Vagina (tissue), 2 donors: ENCODE measurements around the gene DES. TPM values are rescaled to one million over a fixed set of nuclear protein-coding genes. Genes with fewer than 3 reads are reported as not detected.

ENCODE experiments used
- DNase-seq, 2 donors: peaks; one replicate each; pipeline ENCODE4 v3.0.0-alpha.2; 2017; ENCODE audit errors: extremely low spot score in 2 of 2
- H3K27ac ChIP-seq: fragments of 200-600 bp; sonication (generic); one replicate; pipeline ENCODE4 v1.5.1; 2019
- H3K27me3 ChIP-seq: fragments of 200-600 bp; sonication (generic); one replicate; pipeline ENCODE4 v1.5.1; 2019
- H3K36me3 ChIP-seq, 2 donors: fragments of 200-600 bp; sonication (generic); one replicate each; pipeline ENCODE4 v1.5.1; 2017 to 2019
- H3K4me1 ChIP-seq: fragments of 200-600 bp; sonication (generic); one replicate; pipeline ENCODE4 v1.5.1; 2019
- H3K4me3 ChIP-seq, 2 donors: fragments of 200-600 bp; sonication (generic); 1 replicate in 1 of 2; 2 replicates in 1 of 2; pipeline ENCODE4 v1.5.1; 2016 to 2019
- H3K9me3 ChIP-seq: fragments of 200-600 bp; sonication (generic); one replicate; pipeline ENCODE4 v1.5.1; 2019
- CTCF ChIP-seq, 3 experiments: fragments of 450-650 bp in 2 of 3; fragments of 200-600 bp in 1 of 3; sonication (generic) in 1 of 3; IDR thresholded peaks; one replicate each; pipeline ENCODE4 v1.5.1; 2017 to 2019; ENCODE audit warnings: antibody characterized with exemption in 3 of 3, mild to moderate bottlenecking in 2 of 3, moderate library complexity in 2 of 3
- POLR2A ChIP-seq, 2 donors: fragments of 450-650 bp; IDR thresholded peaks; one replicate each; pipeline ENCODE4 v1.6.1; 2017; ENCODE audit warnings: antibody characterized with exemption in 2 of 2, mild to moderate bottlenecking in 2 of 2, moderate library complexity in 2 of 2
- POLR2AphosphoS5 ChIP-seq, 2 donors: sonication (generic); formaldehyde crosslinking; IDR thresholded peaks; one replicate each; pipeline ENCODE4 v1.9.0; 2017; ENCODE audit warnings: antibody characterized with exemption in 2 of 2, mild to moderate bottlenecking in 2 of 2, low read depth in 1 of 2; ENCODE audit not compliant: insufficient read depth in 1 of 2
- intact Hi-C: fragments of 100-400 bp; cut with DNase I; formaldehyde crosslinking; loops from one replicate; pipeline ENCODE4 v1.15.1; 2023
- total RNA-seq: library from RNA; depleted of rRNA; stranded (reverse); fragments of >200 nt; gene quantifications from one replicate; pipeline ENCODE4 v1.2.3, GENCODE V29; 2016

DES gene
- total RNA-seq, 1 donor from 2014 or later, result 883 TPM

GRCh38 chr2:219386532-219387280 is 31.5 kb upstream of the DES start:
- Histone ChIP-seq H3K27ac (peak overlapping the region; percentile 94), H3K4me3 (peak overlapping the region; percentile 58 to 94), H3K9me3 (no peaks in the 10 kb centered on the region), H3K27me3 (no peaks in the 10 kb centered on the region), H3K4me1 (peaks cover 33% of the 10 kb centered on the region), H3K36me3 (peaks cover 0 to 46% of the 10 kb centered on the region in 2 donors)
- no peak for TF ChIP-seq POLR2A (IDR thresholded peaks at IDR 0.05)
- no peak for TF ChIP-seq CTCF (IDR thresholded peaks at IDR 0.05)
- TF ChIP-seq POLR2AphosphoS5 (IDR thresholded peaks at IDR 0.05; ENCODE audit: insufficient read depth in 1 of 2, low read depth in 1 of 2), result no peak
- no peak for DNase-seq
- intact Hi-C loops, result loop anchor here (10.0 kb wide), 1 partner anchor 222 kb away; the partner anchor contains the start of gene NHEJ1

- Histone ChIP-seq H3K9me3 (no peaks in the 10 kb centered on the region), H3K27me3 (no peaks in the 10 kb centered on the region), H3K4me3 (peak within 1 kb of the TSS; percentile 58 to 94), H3K4me1 (peaks cover 33% of the 10 kb centered on the region), H3K36me3 (peaks cover 0 to 39% of the 10 kb centered on the region in 2 donors), H3K27ac (peak within 1 kb of the TSS; percentile 94)
- TF ChIP-seq CTCF (IDR thresholded peaks at IDR 0.05), result peak in 1 of 3 experiments; percentile 10
- TF ChIP-seq POLR2A (IDR thresholded peaks at IDR 0.05), result no peak
- TF ChIP-seq POLR2AphosphoS5 (IDR thresholded peaks at IDR 0.05; ENCODE audit: insufficient read depth in 1 of 2, low read depth in 1 of 2), result peak; percentile 52 to 88
- intact Hi-C loops, result loop anchor here (10.0 kb wide), 1 partner anchor 223 kb away; the partner anchor contains the start of gene NHEJ1
- DNase-seq, result peak in 1 of 2 donors; percentile 96
Observed at GRCh38 chr2:219387306-219388120, 30.7 kb upstream of the DES start, which contains the start of gene DNPEP. Gene DNPEP, minus strand, starts transcription at chr2:219387912. Its CDS starts 118 bp downstream, at chr2:219387794.

DNA sequence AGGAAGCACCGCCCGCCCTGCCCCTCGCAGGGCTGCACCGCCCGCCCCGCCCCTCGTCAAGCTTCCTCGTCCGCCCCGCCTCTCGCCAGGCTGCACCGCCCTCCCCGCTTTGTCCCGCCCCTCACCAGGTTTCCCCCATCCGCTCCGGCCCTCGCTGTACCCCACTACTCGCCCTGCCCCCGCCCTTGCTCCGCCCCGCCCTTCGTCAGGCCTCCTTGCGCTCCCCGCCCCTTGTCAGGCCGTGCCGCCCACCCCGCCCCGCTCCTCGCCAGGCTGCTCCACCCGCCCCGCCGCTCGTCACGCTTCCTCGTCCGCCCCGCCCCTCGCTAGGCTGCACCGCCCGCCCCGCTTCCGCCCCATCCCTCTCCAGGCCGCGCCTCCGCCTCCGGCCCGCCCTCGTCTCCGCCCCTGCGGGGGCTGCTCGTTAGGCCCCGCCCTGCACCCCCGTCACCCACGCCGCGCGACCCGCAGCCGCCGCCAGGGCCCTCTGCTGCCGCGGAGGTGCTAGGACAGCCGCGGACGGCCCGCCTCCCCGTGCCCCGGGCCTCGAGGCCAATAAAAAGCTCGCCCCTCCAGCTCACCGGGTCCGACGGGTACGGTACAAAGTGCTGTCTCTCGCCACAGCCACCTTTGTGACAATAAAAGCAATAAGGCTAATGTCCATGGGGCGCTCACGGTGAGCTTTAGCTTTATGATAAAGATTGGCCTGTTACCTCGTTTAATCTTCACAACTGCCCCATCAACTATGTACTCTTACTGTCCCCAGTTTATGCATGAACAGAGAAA is 29.9 kb upstream of the DES start:
- H3K9me3 ChIP-seq, result no peaks in the 10 kb centered on the region
- DNase-seq, result peak in 1 of 2 donors; percentile 97
- H3K4me3 ChIP-seq, result peak overlapping the region; percentile 43 to 94
- TF ChIP-seq CTCF (IDR thresholded peaks at IDR 0.05) (peak; percentile 56 to 74 (median 68)), POLR2A (IDR thresholded peaks at IDR 0.05) (no peak)
- peak overlapping the region; percentile 94 for H3K27ac ChIP-seq
- H3K4me1 ChIP-seq, result peaks cover 33% of the 10 kb centered on the region
- peaks cover 0 to 31% of the 10 kb centered on the region in 2 donors for H3K36me3 ChIP-seq
- intact Hi-C loops, result loop anchor here (10.0 kb wide), 1 partner anchor 224 kb away; the partner anchor contains the start of gene NHEJ1
- H3K27me3 ChIP-seq, result no peaks in the 10 kb centered on the region

- DNase-seq, result no peak
- intact Hi-C loops, result loop anchor here (10.0 kb wide), 1 partner anchor 224 kb away; the partner anchor contains the start of gene NHEJ1
- Histone ChIP-seq H3K9me3 (no peaks in the 10 kb centered on the region), H3K27ac (peak overlapping the region; percentile 94), H3K4me3 (peak overlapping the region; percentile 43 to 94), H3K36me3 (peaks cover 0 to 27% of the 10 kb centered on the region in 2 donors), H3K27me3 (no peaks in the 10 kb centered on the region), H3K4me1 (peaks cover 33% of the 10 kb centered on the region)
- TF ChIP-seq POLR2AphosphoS5 (IDR thresholded peaks at IDR 0.05; ENCODE audit: insufficient read depth in 1 of 2, low read depth in 1 of 2), result no peak
- TF ChIP-seq POLR2A (IDR thresholded peaks at IDR 0.05), result no peak
- TF ChIP-seq CTCF (IDR thresholded peaks at IDR 0.05), result no peak
Observed at GRCh38 chr2:219388907-219389156, 29.3 kb upstream of the DES start.
